Endothelial cell of umbilical vein (primary cell): ENCODE measurements around the gene FAM180A.

Experiments
- EZH2 ChIP-seq: IDR thresholded peaks from 2 replicates; pipeline ENCODE4 v1.6.1; 2012; ENCODE audit warnings: borderline replicate concordance, low read depth, mild to moderate bottlenecking, moderate library complexity, low read length, inconsistent platforms; ENCODE audit not compliant: severe bottlenecking
- MYC ChIP-seq: IDR thresholded peaks from one replicate; pipeline ENCODE4 v1.6.1; 2011; ENCODE audit warnings: mild to moderate bottlenecking, low read depth, low read length
- POLR2A ChIP-seq: IDR thresholded peaks from 2 replicates; pipeline ENCODE4 v1.6.1; 2012; ENCODE audit warnings: low read depth, mild to moderate bottlenecking, control low read depth, low read length
- POLR2AphosphoS5 ChIP-seq: IDR thresholded peaks from 2 replicates; pipeline ENCODE4 v1.6.1; 2012; ENCODE audit warnings: low read depth, mild to moderate bottlenecking, control low read depth, low read length, moderate library complexity; ENCODE audit not compliant: insufficient read depth
- TF ChIP-seq, protein P1 (sequence below), 2 donors: IDR thresholded peaks; 1 replicate in 1 of 2; 2 replicates in 1 of 2; pipeline ENCODE4 v1.5.1; 2011; ENCODE audit warnings: low read length in 2 of 2, mild to moderate bottlenecking in 2 of 2, moderate library complexity in 2 of 2, control low read depth in 1 of 2, inconsistent platforms in 1 of 2, low read depth in 1 of 2; ENCODE audit not compliant: insufficient read depth in 1 of 2; ENCODE audit errors: extremely low read depth in 1 of 2
- TF ChIP-seq, protein P2 (sequence below): IDR thresholded peaks from 2 replicates; pipeline ENCODE4 v1.6.1; 2011; ENCODE audit not compliant: insufficient read depth, insufficient read length

DNA sequence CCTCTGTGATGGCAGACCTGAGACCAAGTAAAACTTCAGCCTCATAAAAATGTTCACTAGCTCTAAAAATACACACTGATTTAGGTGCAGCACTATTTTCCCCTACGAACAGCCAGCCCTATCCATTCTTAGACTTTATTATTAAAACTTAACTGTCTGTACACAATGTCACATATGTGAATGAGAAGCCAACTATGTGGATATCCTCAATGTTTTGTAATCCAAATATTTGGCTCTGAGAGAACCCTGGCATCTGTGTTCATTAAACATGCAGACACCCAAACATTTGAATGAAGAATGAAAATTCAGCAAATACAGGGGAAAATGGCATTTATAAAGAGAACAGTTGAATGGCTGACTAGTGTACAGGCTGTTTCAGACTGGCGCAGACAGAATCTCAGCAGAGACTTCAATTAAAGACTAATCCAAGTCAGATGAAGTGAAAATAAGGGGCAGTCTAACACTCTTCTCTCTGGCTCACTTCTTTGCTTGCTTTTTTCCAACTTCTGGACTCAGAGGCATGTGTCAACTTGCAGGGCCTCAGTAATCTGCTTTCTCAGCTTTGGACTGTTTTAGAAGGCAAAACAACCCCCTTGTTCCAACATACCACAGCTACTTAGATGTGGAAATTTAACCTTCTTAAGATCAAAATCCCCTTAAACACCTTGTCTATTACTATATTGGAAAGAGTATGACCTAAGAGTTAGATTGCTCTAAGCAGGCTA, 47.4 kb upstream of the FAM180A start:
- TF ChIP-seq, protein P1, sequence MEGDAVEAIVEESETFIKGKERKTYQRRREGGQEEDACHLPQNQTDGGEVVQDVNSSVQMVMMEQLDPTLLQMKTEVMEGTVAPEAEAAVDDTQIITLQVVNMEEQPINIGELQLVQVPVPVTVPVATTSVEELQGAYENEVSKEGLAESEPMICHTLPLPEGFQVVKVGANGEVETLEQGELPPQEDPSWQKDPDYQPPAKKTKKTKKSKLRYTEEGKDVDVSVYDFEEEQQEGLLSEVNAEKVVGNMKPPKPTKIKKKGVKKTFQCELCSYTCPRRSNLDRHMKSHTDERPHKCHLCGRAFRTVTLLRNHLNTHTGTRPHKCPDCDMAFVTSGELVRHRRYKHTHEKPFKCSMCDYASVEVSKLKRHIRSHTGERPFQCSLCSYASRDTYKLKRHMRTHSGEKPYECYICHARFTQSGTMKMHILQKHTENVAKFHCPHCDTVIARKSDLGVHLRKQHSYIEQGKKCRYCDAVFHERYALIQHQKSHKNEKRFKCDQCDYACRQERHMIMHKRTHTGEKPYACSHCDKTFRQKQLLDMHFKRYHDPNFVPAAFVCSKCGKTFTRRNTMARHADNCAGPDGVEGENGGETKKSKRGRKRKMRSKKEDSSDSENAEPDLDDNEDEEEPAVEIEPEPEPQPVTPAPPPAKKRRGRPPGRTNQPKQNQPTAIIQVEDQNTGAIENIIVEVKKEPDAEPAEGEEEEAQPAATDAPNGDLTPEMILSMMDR (IDR thresholded peaks at IDR 0.05; ENCODE audit: extremely low read depth in 1 of 2, insufficient read depth in 1 of 2, low read depth in 1 of 2, low read length in 2 of 2), result no peak
- TF ChIP-seq EZH2, result no peak
- no peak for TF ChIP-seq MYC
- TF ChIP-seq POLR2A, result no peak
- TF ChIP-seq POLR2AphosphoS5, result no peak
- TF ChIP-seq, protein P2, sequence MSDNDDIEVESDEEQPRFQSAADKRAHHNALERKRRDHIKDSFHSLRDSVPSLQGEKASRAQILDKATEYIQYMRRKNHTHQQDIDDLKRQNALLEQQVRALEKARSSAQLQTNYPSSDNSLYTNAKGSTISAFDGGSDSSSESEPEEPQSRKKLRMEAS, result no peak
